Lower leg skin (tissue), 4 donors: Measurements from ENCODE around the gene CAPN15. TPM values are rescaled to one million over a fixed set of nuclear protein-coding genes. Genes with fewer than 3 reads are reported as not detected.

Experiments
- DNase-seq, 2 donors: peaks; one replicate each; pipeline ENCODE4 v3.0.0-alpha.2; 2019; ENCODE audit warnings: low spot score in 2 of 2
- H3K4me3 ChIP-seq: fragments of 200-600 bp; sonication (generic); 2 replicates; pipeline ENCODE4 v1.5.1; 2017; ENCODE audit warnings: mild to moderate bottlenecking, low read depth; ENCODE audit not compliant: poor library complexity, severe bottlenecking
- POLR2A ChIP-seq, 2 donors: fragments of 450-650 bp; IDR thresholded peaks; one replicate each; pipeline ENCODE4 v1.6.1; 2016 to 2017; ENCODE audit warnings: antibody characterized with exemption in 2 of 2, mild to moderate bottlenecking in 1 of 2, moderate library complexity in 1 of 2
- WGBS, 2 donors: methylation state at CpG; one replicate each; pipeline ENCODE4 v1.1.5; 2018; 5-methylcytosine and 5-hydroxymethylcytosine counted together
- intact Hi-C: fragments of 100-400 bp; cut with DNase I; formaldehyde crosslinking; loops from one replicate; pipeline ENCODE4 v1.15.0; 2023; ENCODE audit warnings: low total_unique reads
- total RNA-seq, 4 donors: library from RNA; depleted of rRNA; stranded (reverse); fragments of >200 nt; gene quantifications; one replicate each; pipeline ENCODE4 v1.1.0, GENCODE V29; 2016
- TF ChIP-seq, protein P1 (sequence below), 3 donors: fragments of 450-650 bp; IDR thresholded peaks; one replicate each; pipeline ENCODE4 v1.5.1; 2016; ENCODE audit warnings: antibody characterized with exemption in 3 of 3, mild to moderate bottlenecking in 3 of 3, moderate library complexity in 2 of 3

CAPN15 gene
- total RNA-seq, 4 donors from 2014 or later = 80.8 to 95.5 (median 84.6) TPM

GRCh38 chr16:577796-578195 is 50.3 kb downstream of the CAPN15 start:
- no peak for TF ChIP-seq POLR2A (IDR thresholded peaks at IDR 0.05)
- TF ChIP-seq, protein P1, sequence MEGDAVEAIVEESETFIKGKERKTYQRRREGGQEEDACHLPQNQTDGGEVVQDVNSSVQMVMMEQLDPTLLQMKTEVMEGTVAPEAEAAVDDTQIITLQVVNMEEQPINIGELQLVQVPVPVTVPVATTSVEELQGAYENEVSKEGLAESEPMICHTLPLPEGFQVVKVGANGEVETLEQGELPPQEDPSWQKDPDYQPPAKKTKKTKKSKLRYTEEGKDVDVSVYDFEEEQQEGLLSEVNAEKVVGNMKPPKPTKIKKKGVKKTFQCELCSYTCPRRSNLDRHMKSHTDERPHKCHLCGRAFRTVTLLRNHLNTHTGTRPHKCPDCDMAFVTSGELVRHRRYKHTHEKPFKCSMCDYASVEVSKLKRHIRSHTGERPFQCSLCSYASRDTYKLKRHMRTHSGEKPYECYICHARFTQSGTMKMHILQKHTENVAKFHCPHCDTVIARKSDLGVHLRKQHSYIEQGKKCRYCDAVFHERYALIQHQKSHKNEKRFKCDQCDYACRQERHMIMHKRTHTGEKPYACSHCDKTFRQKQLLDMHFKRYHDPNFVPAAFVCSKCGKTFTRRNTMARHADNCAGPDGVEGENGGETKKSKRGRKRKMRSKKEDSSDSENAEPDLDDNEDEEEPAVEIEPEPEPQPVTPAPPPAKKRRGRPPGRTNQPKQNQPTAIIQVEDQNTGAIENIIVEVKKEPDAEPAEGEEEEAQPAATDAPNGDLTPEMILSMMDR (IDR thresholded peaks at IDR 0.05) = no peak
- H3K4me3 ChIP-seq = no peak overlapping the region
- 92 to 95% methylated on average over 12 of the region's 13 CpGs for WGBS, 2 donors
- intact Hi-C loops = no loop called here
- no peak for DNase-seq

DNA sequence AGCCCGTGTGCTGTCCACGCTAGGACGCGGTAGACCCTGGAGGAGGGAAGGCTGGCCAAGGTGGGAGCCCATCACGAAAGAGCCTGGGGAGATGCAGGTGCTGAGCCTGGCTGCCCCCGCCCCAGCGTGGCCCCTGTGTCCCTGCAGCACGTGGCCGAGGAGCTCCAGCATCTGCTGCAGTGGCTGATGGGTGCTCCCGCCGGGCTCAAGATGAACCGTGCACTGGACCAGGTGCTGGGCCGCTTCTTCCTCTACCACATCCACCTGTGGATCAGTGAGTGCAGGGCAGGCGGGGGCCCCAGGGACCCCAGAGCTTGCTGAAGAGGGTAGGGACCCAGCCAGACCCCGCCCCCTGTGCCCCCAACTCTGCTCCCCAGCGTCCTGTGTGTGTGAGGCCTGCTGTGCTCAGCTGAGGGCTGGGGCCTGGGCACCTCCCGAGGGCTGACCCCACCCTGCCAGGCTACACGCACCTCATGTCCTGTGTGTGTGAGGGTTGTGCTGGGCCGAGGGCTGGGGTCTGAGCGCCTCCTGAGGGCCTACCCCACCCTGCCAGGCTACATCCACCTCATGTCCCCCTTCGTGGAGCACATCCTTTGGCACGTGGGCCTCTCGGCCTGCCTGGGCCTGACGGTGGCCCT is 50.8 kb downstream of the CAPN15 start:
- DNase-seq = no peak
- intact Hi-C loops = no loop called here
- no peak overlapping the region for H3K4me3 ChIP-seq
- TF ChIP-seq POLR2A (IDR thresholded peaks at IDR 0.05) = no peak
- TF ChIP-seq, protein P1 (IDR thresholded peaks at IDR 0.05) = no peak
- 87 to 91% methylated on average over 14 to 21 of the region's 24 CpGs for WGBS, 2 donors

GRCh38 chr16:578870-579405 is 51.4 kb downstream of the CAPN15 start:
- no peak for DNase-seq
- H3K4me3 ChIP-seq = no peak overlapping the region
- no peak for TF ChIP-seq POLR2A (IDR thresholded peaks at IDR 0.05)
- TF ChIP-seq, protein P1 (IDR thresholded peaks at IDR 0.05) = no peak
- WGBS, 2 donors = 54 to 61% methylated on average over 13 to 34 of the region's 34 CpGs
- intact Hi-C loops = no loop called here

- WGBS, 2 donors = 87 to 93% methylated on average over 22 to 26 of the region's 27 CpGs
- no peak overlapping the region for H3K4me3 ChIP-seq
- DNase-seq = no peak
- intact Hi-C loops = no loop called here
- no peak for TF ChIP-seq POLR2A (IDR thresholded peaks at IDR 0.05)
- TF ChIP-seq, protein P1 (IDR thresholded peaks at IDR 0.05) = no peak
Measured at GRCh38 chr16:580141-580945, 52.8 kb downstream of the CAPN15 start.

- no peak for DNase-seq
- no peak overlapping the region for H3K4me3 ChIP-seq
- 94% methylated on average over 19 of the region's 19 CpGs for WGBS, 2 donors
- intact Hi-C loops = no loop called here
- TF ChIP-seq, protein P1 (IDR thresholded peaks at IDR 0.05) = no peak
- no peak for TF ChIP-seq POLR2A (IDR thresholded peaks at IDR 0.05)
Measured at GRCh38 chr16:580946-581498, 53.5 kb downstream of the CAPN15 start.
